Activated CD8-positive, alpha-beta memory T cell treated with anti-CD3 and anti-CD28 coated beads for 36 hours (primary cell): ENCODE data around the gene EIF5AL1. TPM values are rescaled to one million over a fixed set of nuclear protein-coding genes. Genes with fewer than 3 reads are reported as not detected.
"Not testable (repeated sequence)": the region's sequence is repeated elsewhere in the genome, so short reads cannot be mapped to it uniquely, and the experiment has no call there.

Source experiments
- CTCF ChIA-PET: fragments of 350-600 bp; sonication (Branson Sonifier 250); formaldehyde crosslinking; loops from one replicate; lab custom pipeline; 2021; ENCODE audit warnings: antibody characterized with exemption; lab: Charles Lee
- POLR2A ChIA-PET: fragments of 350-600 bp; sonication (Branson Sonifier 250); formaldehyde crosslinking; loops from one replicate; lab custom pipeline; 2021; ENCODE audit warnings: antibody characterized with exemption; lab: Charles Lee
- total RNA-seq, 2 experiments: library from RNA; stranded (reverse); gene quantifications; one replicate each; pipeline ENCODE4 v1.2.3, GENCODE V29; 2021

The EIF5AL1 gene
- total RNA-seq, 2 experiments from 2014 or later, result 3.2 to 3.3 TPM

- POLR2A ChIA-PET, result no interaction called here
- CTCF ChIA-PET, result no interaction called here
Measured at GRCh38 chr10:79505829-79506228, 6.5 kb upstream of the EIF5AL1 start.

DNA sequence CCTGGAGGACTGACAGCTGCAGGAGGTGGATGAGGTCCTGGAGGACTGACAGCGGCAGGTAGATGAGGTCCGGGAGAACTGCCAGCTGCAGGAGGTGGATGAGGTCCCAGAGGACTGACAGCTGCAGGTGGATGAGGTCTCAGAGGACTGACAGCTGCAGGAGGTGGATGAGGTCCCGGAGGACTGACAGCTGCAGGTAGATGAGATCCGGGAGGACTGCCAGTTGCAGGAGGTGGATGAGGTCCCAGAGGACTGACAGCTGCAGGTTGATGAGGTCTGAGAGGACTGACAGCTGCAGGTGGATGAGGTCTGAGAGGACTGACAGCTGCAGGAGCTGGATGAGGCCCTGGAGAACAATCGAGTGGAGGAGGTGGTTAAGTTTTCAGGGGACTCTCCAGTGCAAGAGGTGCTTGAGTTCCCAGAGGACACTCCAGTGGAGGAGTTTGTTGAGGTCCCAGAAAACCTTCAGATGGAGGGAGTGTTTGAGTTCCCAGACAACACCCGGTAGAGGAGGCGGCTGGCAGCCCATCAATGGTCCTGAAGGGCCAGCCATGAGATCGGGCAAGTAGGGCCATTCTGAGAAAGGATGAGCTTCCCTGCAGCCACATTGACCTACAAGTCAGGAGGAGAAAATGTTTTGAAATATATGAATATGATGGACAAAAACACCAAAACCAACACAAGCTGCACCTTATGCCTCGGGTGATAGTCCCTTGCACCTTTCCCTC, 4.7 kb upstream of the EIF5AL1 start:
- CTCF ChIA-PET, result no interaction called here

DNA sequence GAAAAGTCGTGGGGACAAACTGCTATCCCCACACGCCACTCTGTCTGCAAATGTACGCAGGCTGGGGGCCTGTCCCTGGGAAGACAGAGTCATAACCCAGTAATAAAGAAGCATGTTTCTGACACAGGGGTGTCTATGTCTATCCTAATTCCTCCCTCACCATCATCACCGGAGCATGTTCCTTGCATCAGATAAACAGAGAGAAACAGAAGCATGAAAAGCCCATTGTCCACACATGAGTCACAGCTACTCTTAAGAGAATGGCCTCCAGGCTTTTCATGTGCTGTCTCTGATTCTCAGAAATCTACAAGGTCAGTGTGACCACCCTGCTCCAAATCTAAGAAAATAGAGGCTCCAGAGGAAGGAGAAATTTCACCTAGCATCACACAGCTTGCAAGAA, 4.1 kb upstream of the EIF5AL1 start:
- POLR2A ChIA-PET, CTCF ChIA-PET: not testable (repeated sequence)

More for the DNA sequence above, 4.7 kb upstream of the EIF5AL1 start:
- POLR2A ChIA-PET, result no interaction called here

DNA sequence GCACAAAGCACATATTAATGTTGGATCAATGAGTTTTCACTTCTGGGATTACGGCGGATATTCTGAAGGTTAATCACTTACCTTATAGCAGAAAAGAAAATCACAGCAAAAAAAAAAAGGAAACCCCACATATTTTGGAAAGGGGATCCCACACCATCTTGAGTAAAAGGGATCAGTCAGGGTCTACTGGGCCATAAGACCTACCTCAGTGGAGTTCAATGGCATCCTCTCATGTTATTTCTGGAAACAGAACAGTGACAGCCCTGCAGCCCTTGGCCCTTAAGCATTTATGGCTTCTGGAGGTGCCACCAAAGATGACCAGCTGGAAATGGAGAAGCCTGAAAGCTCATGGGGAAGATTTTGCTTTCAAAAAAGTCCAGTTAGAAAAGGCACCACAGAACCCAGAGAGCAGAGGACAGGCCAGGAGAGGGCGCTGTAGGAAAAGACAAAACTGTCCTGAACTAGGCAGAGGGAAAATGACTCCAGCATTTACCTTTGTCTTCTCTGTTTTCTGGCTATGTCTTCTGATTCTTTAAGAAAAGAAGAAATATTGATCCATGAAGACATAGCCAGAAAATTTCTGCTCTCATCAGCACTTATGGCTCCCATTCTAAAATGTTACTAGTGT, 2.9 kb upstream of the EIF5AL1 start:
- POLR2A ChIA-PET, CTCF ChIA-PET: not testable (repeated sequence)

GRCh38 chr10:79509934-79510508, 2.3 kb upstream of the EIF5AL1 start:
- POLR2A ChIA-PET, CTCF ChIA-PET: not testable (repeated sequence)

DNA sequence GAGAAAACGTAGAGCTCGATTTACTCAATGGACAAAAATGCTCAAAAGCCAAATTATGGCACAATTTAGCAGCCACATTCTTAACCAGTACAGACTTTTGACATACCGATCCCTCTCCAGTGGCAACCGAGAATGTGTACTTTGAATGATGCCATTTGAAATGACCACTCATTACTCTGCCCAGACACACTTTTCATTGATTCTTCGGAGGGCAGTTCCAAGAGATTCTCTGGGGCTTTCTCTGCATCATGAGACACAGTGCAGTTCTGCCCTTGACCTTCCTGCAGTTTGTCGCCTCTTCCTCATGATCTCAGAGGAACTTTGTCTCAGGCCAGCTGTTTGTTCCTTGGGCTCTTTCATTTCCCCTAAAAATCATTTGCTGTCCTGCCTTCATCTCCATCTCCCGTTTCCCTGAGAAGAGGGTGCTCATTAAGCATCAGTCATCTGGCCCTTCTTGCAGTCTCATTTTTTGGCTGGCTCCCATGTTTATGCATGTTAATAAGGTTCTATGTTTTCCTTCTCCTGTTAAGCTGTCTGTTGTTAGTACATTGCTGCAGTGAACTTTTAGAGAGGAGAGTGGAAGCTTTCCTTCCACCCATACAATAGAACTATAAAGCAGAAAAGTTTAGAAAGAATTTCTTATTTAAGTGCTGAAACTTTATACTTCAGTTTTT, 4.3 kb downstream of the EIF5AL1 start:
- CTCF ChIA-PET, POLR2A ChIA-PET: not testable (repeated sequence)

DNA sequence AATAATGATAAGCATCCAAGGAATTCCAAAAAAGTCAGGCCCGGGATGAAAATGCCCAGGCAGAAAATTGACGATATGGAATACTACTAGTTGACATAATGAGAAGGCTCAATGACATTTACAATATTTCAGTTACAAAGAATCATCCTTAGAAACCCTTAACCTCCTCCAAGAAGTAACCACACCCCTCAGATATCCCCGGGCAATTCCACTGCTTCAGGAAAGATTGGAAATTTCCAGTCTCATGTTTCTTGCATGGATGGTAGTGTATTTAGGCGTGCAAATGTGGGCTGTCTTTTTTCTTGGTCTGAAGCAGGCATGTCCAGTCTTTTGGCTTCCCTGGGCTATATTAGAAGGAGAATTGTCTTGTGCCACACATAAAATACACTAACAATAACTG, 5.2 kb downstream of the EIF5AL1 start:
- CTCF ChIA-PET, POLR2A ChIA-PET: not testable (repeated sequence)

DNA sequence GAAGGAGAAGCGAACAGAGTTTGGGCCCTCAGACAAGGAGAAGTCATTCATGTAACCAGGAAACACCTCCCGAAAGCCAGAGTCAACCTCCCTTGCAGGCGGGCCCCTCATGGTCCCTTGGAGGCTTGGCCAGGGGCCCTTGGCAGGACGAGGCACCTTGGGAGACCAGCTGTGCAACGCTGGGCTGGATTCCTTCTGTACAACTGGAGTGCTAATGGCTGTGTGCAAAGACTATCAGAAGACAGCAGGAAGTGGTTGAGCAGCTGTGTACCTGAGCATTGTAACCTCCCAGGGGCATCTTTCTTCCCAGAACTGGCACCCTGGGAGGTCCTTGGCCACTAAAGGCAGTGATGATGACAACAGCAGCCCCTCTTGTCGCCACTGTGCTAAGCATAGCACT, 9.4 kb downstream of the EIF5AL1 start:
- CTCF ChIA-PET, POLR2A ChIA-PET: not testable (repeated sequence)

- POLR2A ChIA-PET, CTCF ChIA-PET: not testable (repeated sequence)
Measured at GRCh38 chr10:79522464-79522863, 10.1 kb downstream of the EIF5AL1 start.

DNA sequence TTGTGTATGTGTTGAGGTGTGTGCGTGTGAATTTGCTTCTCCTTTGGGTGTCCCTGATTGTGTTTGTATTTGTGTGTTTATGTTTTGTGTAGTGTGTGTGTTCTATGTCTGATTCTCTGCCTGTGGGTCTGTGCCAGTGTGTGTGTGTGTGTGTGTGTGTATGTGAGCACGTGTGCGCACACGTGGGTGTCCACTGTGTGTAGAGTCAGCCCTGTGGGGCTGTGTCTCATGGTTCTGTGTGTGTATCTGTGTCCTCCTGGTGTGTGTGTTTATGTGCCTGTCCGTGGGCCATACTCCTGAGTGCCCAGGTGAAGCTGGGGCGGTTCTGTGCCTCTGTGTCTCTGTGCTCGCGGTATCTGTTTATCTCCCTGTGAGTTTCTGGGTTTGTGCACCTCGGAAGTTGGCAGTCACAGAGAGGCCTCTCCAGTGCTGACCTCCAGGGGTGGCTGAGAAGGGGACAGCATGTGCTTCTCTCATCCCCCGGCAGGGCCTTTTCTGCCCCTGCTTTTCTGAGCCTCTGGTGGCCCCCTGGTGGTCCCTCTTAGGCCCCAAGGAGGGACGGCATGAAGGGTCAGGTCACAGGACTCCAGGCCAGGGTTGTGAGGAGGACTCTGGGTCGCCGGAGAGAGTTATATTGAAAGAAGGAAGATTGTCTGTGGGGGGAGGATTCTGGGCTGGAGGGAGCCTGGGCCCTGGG, 11.0 kb downstream of the EIF5AL1 start:
- CTCF ChIA-PET, POLR2A ChIA-PET: not testable (repeated sequence)

DNA sequence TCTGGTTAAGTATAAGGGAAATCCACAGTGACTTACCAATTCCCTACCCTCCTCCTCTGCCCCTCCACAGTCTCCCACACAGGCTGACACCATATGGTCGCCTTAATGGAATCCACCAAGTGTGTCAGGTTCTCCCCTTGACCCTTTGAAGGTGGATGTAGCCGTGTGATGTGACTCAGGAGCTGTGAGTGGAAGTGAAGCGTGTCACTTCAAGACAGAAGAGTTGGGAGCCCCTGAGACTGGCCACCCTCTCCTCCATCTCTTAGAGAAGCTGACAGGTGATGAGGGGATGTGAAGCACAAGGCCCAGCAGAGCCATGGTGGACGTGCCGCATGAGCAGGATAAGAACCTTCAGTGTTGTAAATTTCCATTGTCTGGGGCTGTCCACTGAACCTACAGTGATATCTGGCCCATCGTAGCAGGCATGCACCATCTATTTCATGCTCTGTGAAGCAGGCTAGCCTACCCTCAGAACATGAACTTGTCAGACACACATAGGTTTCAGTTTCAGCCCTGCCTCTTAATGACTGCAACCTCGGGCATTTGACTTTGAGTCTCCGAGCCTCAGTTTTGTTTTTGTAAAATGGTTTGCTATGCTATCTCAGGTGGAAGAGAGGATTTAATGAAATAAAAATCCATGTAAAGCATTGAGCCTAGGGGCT, 12.8 kb downstream of the EIF5AL1 start:
- CTCF ChIA-PET, POLR2A ChIA-PET: not testable (repeated sequence)

- POLR2A ChIA-PET, CTCF ChIA-PET: not testable (repeated sequence)
Measured at GRCh38 chr10:79528261-79528660, 15.9 kb downstream of the EIF5AL1 start.

DNA sequence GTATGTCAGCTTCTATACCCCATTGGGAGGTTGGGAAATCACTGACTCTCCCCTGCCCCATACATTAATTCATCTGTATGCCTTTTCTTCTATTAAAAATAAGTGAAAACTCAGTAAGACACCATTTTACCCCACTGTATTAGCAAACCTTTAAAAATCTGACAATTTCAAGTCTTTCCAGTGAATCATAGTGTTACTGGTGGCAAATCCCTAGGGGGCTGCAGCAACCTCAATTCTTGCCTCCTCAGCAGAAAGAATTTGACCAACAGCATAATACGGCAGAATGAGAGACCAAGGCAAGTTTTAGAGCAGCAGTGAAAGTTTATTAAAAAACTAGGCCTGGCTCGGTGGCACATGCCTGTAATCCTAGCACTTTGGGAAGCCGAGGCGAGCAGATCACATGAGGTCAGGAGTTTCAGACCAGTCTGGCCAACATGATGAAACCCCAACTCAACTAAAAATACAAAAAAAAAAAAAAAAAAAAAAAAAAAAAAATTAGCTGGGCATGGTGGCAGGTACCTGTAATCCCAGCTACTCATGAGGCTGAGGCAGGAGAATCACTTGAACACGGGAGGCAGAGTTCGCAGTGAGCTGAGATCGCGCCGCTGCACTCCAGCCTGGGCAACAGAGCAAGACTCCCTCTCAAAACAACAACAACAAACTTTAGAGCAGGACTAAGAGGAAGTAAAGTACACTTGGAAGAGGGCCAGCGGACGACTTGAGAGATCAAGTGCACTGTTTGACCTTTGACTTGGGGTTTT, 21.0 kb downstream of the EIF5AL1 start:
- POLR2A ChIA-PET, result not testable (repeated sequence)

DNA sequence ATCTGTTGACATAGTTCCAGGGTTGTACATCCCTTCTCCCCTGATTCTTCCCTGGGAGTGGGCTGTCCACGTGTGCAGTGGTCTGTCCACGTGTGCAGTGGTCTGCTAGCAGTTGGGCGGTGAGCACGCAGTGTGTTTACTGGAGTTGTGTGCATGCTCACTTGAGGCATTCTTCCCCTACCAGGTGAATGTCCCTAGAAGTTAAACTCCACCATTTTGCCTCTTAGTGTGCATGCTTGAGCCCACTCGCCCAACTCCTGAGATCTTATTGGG, 21.5 kb downstream of the EIF5AL1 start:
- POLR2A ChIA-PET, CTCF ChIA-PET: not testable (repeated sequence)

More for the DNA sequence above, 21.0 kb downstream of the EIF5AL1 start:
- CTCF ChIA-PET, result interaction anchor here (0.6 kb wide), 1 partner anchor 533 kb away, joined by 3 read pairs; no protein-coding TSS in a partner anchor

DNA sequence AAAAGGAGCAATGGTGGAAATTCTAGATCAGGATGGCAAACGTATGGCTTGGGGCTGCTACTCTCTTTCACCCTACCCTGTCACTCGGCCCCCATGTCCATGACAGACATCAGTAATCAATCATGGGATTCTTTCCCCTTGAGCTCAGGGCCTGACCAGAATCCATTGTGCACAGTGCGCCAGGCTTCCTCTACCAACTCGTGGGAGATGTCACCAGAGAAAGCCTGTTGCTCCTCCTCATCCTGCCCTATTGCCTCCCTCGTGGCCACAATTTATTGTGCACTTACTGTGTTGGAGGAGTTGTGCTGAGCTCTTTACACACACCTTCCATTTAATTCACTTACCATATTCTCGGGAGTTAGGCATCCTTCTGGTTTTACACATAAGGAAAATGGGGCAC, 26.0 kb downstream of the EIF5AL1 start:
- CTCF ChIA-PET, result interaction anchor here (1.9 kb wide), 1 partner anchor 391 kb away, joined by 9 read pairs; no protein-coding TSS in a partner anchor
- POLR2A ChIA-PET, result not testable (repeated sequence)

DNA sequence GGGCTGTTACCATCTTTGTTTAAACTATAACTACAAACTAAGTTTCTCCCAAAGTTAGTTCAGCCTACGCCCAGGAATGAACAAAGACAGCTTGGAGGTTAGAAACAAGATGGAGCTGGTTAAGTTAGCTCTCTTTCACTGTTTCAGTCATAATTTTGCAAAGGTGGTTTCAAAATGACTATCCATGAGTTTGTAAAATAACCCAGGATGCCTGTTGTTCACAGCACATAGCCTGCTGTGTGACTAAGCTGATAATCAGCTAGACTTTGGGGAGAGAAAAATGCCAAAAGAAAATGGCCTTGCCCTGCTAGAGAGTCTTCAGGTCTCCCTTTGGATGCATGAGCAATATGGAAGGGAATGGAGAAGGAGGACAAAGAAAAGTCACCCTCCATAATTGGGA, 28.6 kb downstream of the EIF5AL1 start:
- CTCF ChIA-PET, POLR2A ChIA-PET: not testable (repeated sequence)

- POLR2A ChIA-PET, result interaction anchor here (0.6 kb wide), 1 partner anchor 277 kb away, joined by 7 read pairs; no protein-coding TSS in a partner anchor
- CTCF ChIA-PET, result no interaction called here
Measured at GRCh38 chr10:79542626-79543025, 30.3 kb downstream of the EIF5AL1 start.

GRCh38 chr10:79544408-79544807, 32.1 kb downstream of the EIF5AL1 start:
- CTCF ChIA-PET, POLR2A ChIA-PET: not testable (repeated sequence)
